ENCODE data around the gene HES6. TPM values are rescaled to one million over a fixed set of nuclear protein-coding genes. Genes with fewer than 3 reads are reported as not detected.

Gene HES6
- total and polyA plus RNA-seq, 2 experiments from 2014 or later: 17.8 to 23.0 TPM

DNA sequence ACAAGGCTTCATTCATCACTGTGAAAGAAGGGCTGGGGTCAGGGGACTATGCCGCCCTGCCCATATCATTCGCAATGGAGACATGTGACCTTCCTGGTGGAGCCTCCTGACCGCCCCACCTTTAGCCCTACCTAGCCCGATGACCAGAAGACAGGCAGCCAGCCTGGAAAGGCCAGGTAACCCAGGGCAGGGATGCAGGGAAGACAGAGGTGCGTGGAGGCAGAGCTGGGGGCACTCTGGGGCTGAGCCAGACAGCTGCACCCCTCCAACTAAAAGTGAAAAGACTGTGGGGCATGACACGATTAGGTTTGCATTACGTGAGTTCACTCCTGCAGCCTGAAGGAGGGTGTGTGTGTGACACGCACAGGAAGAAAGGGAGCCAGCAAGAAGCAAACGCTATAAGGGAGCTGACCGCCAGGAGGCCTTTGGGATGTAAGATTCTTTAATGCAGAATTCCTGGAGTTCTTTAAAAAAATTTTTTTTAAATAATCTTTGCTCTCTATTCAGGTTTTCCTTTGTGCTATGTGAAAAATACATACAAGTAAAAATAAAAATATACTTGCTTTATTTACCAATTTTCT is 3.7 kb upstream of the HES6 start:
- Histone ChIP-seq H2AFZ (no peak overlapping the region), H3K4me1 (ENCODE audit: insufficient read depth) (peaks cover 32% of the 10 kb centered on the region), H4K20me1 (ENCODE audit: insufficient read depth, poor library complexity, severe bottlenecking) (no peaks in the 10 kb centered on the region), H3K27me3 (peaks cover 4% of the 10 kb centered on the region), H3K4me3 (no peak overlapping the region), H3K4me2 (peak overlapping the region; percentile 11), H3K9me2 (replicated peaks; ENCODE audit: insufficient read depth) (no peaks in the 10 kb centered on the region), H3K9me3 (ENCODE audit: low read depth) (no peaks in the 10 kb centered on the region), H3K36me3 (replicated peaks; ENCODE audit: insufficient read depth, low read depth) (no peaks in the 10 kb centered on the region), H3K27ac (peak overlapping the region; percentile 64), H3K79me2 (no peaks in the 10 kb centered on the region)
- TF ChIP-seq EZH2 (IDR thresholded peaks at IDR 0.05; ENCODE audit: borderline replicate concordance): no peak
- TF ChIP-seq EZH2phosphoT487 (IDR thresholded peaks at IDR 0.05; ENCODE audit: low read depth, severe bottlenecking, unreplicated experiment): no peak
- TF ChIP-seq, protein P1, sequence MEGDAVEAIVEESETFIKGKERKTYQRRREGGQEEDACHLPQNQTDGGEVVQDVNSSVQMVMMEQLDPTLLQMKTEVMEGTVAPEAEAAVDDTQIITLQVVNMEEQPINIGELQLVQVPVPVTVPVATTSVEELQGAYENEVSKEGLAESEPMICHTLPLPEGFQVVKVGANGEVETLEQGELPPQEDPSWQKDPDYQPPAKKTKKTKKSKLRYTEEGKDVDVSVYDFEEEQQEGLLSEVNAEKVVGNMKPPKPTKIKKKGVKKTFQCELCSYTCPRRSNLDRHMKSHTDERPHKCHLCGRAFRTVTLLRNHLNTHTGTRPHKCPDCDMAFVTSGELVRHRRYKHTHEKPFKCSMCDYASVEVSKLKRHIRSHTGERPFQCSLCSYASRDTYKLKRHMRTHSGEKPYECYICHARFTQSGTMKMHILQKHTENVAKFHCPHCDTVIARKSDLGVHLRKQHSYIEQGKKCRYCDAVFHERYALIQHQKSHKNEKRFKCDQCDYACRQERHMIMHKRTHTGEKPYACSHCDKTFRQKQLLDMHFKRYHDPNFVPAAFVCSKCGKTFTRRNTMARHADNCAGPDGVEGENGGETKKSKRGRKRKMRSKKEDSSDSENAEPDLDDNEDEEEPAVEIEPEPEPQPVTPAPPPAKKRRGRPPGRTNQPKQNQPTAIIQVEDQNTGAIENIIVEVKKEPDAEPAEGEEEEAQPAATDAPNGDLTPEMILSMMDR (IDR thresholded peaks at IDR 0.05; ENCODE audit: poor library complexity): no peak
- 87% methylated on average over 10 of the region's 10 CpGs for WGBS (ENCODE audit: low lambda C conversion rate, missing lambda C conversion rate)
- no peak for DNase-seq (ENCODE audit: low spot score)

DNA sequence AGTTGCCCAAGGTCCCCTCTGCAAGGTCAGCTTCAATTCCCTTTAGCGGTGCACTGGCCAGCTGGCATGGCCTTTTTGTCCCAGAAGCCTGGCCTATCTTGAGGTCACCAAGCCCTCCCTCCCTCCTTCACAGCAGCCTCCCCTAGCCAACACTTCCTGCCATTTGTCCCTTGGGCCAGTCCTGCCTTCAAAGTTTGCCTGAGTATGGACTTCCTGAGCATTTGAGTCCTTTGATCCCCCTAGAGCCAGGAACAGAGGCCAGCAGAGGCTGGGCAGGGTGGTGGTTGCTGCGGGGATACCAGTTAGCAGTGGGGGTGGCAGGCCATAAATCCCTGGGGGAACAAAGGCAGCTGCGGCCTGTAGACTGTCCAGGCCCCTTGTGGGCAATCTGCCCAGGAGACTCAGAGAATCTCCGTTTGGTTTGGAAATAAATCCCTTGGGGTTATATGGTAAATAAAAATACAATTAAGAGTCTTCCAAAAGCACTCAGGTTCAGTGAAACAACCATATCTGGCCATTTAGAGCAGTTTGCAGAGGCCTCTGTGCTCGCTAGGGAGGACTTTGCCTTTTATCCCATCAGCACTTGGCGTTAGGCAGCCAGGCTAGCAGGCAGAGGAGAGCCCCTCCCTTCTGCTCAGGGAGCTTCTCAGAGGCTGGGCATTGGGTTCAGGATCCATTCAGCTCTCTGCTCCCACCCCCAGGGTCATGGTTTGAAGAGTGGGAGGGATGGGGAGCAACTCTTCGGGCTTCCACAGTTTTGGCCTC is 3.1 kb upstream of the HES6 start:
- Histone ChIP-seq H2AFZ (no peak overlapping the region), H3K9me3 (ENCODE audit: low read depth) (no peaks in the 10 kb centered on the region), H3K36me3 (replicated peaks; ENCODE audit: insufficient read depth, low read depth) (no peaks in the 10 kb centered on the region), H3K79me2 (no peaks in the 10 kb centered on the region), H4K20me1 (ENCODE audit: insufficient read depth, poor library complexity, severe bottlenecking) (no peaks in the 10 kb centered on the region), H3K4me1 (ENCODE audit: insufficient read depth) (peaks cover 32% of the 10 kb centered on the region), H3K4me2 (peak overlapping the region; percentile 11), H3K27me3 (peaks cover 9% of the 10 kb centered on the region), H3K27ac (peak overlapping the region; percentile 64), H3K9me2 (replicated peaks; ENCODE audit: insufficient read depth) (no peaks in the 10 kb centered on the region), H3K4me3 (no peak overlapping the region)
- DNase-seq (ENCODE audit: low spot score): peak; percentile 59
- no peak for TF ChIP-seq EZH2phosphoT487 (IDR thresholded peaks at IDR 0.05; ENCODE audit: low read depth, severe bottlenecking, unreplicated experiment)
- TF ChIP-seq, protein P1 (IDR thresholded peaks at IDR 0.05; ENCODE audit: poor library complexity): no peak
- TF ChIP-seq EZH2 (IDR thresholded peaks at IDR 0.05; ENCODE audit: borderline replicate concordance): no peak
- WGBS (ENCODE audit: low lambda C conversion rate, missing lambda C conversion rate): 41% methylated on average over 7 of the region's 7 CpGs

DNA sequence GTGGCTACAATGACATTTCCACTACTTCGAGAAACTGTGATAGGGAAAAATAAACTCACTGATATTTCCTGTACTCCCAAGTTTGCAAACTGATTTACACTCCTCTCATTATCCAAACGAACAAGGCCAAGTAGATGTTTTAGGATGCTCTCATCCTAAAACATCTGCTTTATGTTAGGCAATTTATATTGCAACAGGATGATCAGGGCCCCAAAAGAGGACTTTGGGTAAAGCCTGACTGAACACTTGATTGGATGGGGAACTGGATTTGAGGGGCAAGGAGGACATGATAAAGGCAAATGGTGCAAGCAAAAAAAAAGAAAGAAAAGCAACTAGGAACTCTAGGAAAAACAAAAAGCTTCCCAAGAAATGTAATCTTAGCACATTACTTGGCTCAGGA is 2.1 kb upstream of the HES6 start:
- Histone ChIP-seq H3K27ac (peak overlapping the region; percentile 64), H3K4me1 (ENCODE audit: insufficient read depth) (peaks cover 32% of the 10 kb centered on the region)
- TF ChIP-seq EZH2phosphoT487 (IDR thresholded peaks at IDR 0.05; ENCODE audit: low read depth, severe bottlenecking, unreplicated experiment) (no peak), EZH2 (IDR thresholded peaks at IDR 0.05; ENCODE audit: borderline replicate concordance) (no peak)
- TF ChIP-seq, protein P1 (IDR thresholded peaks at IDR 0.05; ENCODE audit: poor library complexity): no peak

More for the DNA sequence above, 2.1 kb upstream of the HES6 start:
- 74% methylated on average over 2 of the region's 2 CpGs for WGBS (ENCODE audit: low lambda C conversion rate, missing lambda C conversion rate)
- no peak overlapping the region for H3K4me2 ChIP-seq
- no peak for DNase-seq (ENCODE audit: low spot score)
- no peaks in the 10 kb centered on the region for H3K79me2 ChIP-seq
- no peaks in the 10 kb centered on the region for H3K36me3 ChIP-seq (replicated peaks; ENCODE audit: insufficient read depth, low read depth)
- no peaks in the 10 kb centered on the region for H3K9me3 ChIP-seq (ENCODE audit: low read depth)
- H2AFZ ChIP-seq: no peak overlapping the region
- no peaks in the 10 kb centered on the region for H3K9me2 ChIP-seq (replicated peaks; ENCODE audit: insufficient read depth)
- H3K4me3 ChIP-seq: no peak overlapping the region
- no peaks in the 10 kb centered on the region for H4K20me1 ChIP-seq (ENCODE audit: insufficient read depth, poor library complexity, severe bottlenecking)
- peaks cover 14% of the 10 kb centered on the region for H3K27me3 ChIP-seq

All from hepatocyte (in vitro differentiated cells).